Thyroid gland (tissue), 4 donors: ENCODE data around the gene WHRN.

Experiments used
- CTCF ChIP-seq, 6 experiments: fragments of 200-600 bp in 3 of 6; fragments of 450-650 bp in 3 of 6; sonication (generic) in 3 of 6; IDR thresholded peaks; one replicate each; pipeline ENCODE4 v1.5.1; 2016 to 2019; ENCODE audit warnings: antibody characterized with exemption in 6 of 6, mild to moderate bottlenecking in 2 of 6, inconsistent platforms in 1 of 6, moderate library complexity in 1 of 6
- POLR2A ChIP-seq, 2 donors: fragments of 450-650 bp; IDR thresholded peaks; one replicate each; pipeline ENCODE4 v1.6.1; 2017; ENCODE audit warnings: antibody characterized with exemption in 2 of 2, mild to moderate bottlenecking in 2 of 2, moderate library complexity in 1 of 2

GRCh38 chr9:114478871-114479270 is 26.4 kb downstream of the WHRN start:
- TF ChIP-seq CTCF (IDR thresholded peaks at IDR 0.05): no peak
- no peak for TF ChIP-seq POLR2A (IDR thresholded peaks at IDR 0.05)
